Panc1 (cell line): Measurements from ENCODE around the gene CHST11. TPM values are rescaled to one million over a fixed set of nuclear protein-coding genes. Genes with fewer than 3 reads are reported as not detected.

Source experiments
- ATAC-seq: fragments of 200-7000 bp; cut with Tn5 transposase; 2 replicates; pipeline ENCODE4 v1.9.1; 2020; ENCODE audit warnings: mild to moderate bottlenecking, moderate library complexity
- BruUV-seq: library from RNA; stranded (reverse); fragments of 400-500 nt; replicated peaks from 2 replicates; lab custom pipeline; 2021; lab: Mats Ljungman, UMichigan
- CTCF ChIA-PET: fragments of 300-600 bp; sonication (Branson Sonifier 250); formaldehyde crosslinking; loops from one replicate; lab custom pipeline; 2022; ENCODE audit warnings: antibody characterized with exemption; lab: Charles Lee
- POLR2A ChIA-PET: fragments of 300-600 bp; sonication (Branson Sonifier 250); formaldehyde crosslinking; loops from one replicate; lab custom pipeline; 2022; ENCODE audit warnings: antibody characterized with exemption; lab: Charles Lee
- DNase-seq: peaks from one replicate; pipeline ENCODE4 v3.0.0-alpha.2; 2010; ENCODE audit warnings: low read depth, low spot score
- H3K27ac ChIP-seq: 2 replicates; pipeline ENCODE4 v1.5.1; 2011; ENCODE audit warnings: mild to moderate bottlenecking, low read length, inconsistent platforms
- H3K27me3 ChIP-seq: fragments of 200-500 bp; sonication (Bioruptor generic); 2 replicates; pipeline ENCODE4 v1.6.0; 2014; ENCODE audit warnings: low read length, inconsistent platforms; ENCODE audit not compliant: control insufficient read depth, insufficient read depth
- H3K36me3 ChIP-seq: fragments of 200-500 bp; sonication (Bioruptor generic); 2 replicates; pipeline ENCODE4 v1.5.1; 2014; ENCODE audit warnings: inconsistent platforms, mild to moderate bottlenecking, low read length, moderate library complexity; ENCODE audit not compliant: control insufficient read depth, insufficient read depth
- H3K4me1 ChIP-seq: 2 replicates; pipeline ENCODE4 v1.5.1; 2011; ENCODE audit warnings: inconsistent platforms, mild to moderate bottlenecking, low read length, moderate library complexity; ENCODE audit not compliant: control insufficient read depth, insufficient read depth
- H3K4me3 ChIP-seq, 2 experiments: 2 replicates each; pipeline ENCODE4 v1.5.1; 2011 to 2012; ENCODE audit warnings: low read depth in 2 of 2, low read length in 2 of 2, mild to moderate bottlenecking in 2 of 2, inconsistent platforms in 1 of 2, moderate library complexity in 1 of 2
- H3K9me3 ChIP-seq: fragments of 200-500 bp; sonication (Bioruptor generic); 2 replicates; pipeline ENCODE4 v1.5.1; 2014; ENCODE audit warnings: low read depth, mild to moderate bottlenecking, inconsistent platforms, low read length, moderate library complexity; ENCODE audit not compliant: control insufficient read depth, insufficient read depth
- POLR2AphosphoS5 ChIP-seq: IDR thresholded peaks from 2 replicates; pipeline ENCODE4 v1.6.1; 2012; ENCODE audit warnings: mild to moderate bottlenecking, low read depth, low read length, moderate library complexity
- SIN3A ChIP-seq: IDR thresholded peaks from 2 replicates; pipeline ENCODE4 v1.6.1; 2012; ENCODE audit warnings: low read depth, mild to moderate bottlenecking, low read length, moderate library complexity, borderline replicate concordance; ENCODE audit not compliant: insufficient read depth
- TCF7L2 ChIP-seq: IDR thresholded peaks from 2 replicates; pipeline ENCODE4 v1.6.1; 2011; ENCODE audit warnings: mild to moderate bottlenecking, low read depth, low read length, inconsistent platforms
- in situ Hi-C: cut with HindIII; loops from 2 replicates; pipeline ENCODE4 v1.10.0; 2016; ENCODE audit warnings: low sequenced_read_pairs, low pct_unique_long_range_greater_than_20kb
- intact Hi-C: fragments of 100-400 bp; cut with micrococcal nuclease; formaldehyde crosslinking; loops from one replicate; pipeline ENCODE4 v1.10.0; 2022; ENCODE audit not compliant: unreplicated experiment
- total RNA-seq: library from RNA; stranded (reverse); gene quantifications from one replicate; pipeline ENCODE4 v1.2.1, GENCODE V29; 2021; ENCODE audit not compliant: unreplicated experiment
- TF ChIP-seq, protein P1 (sequence below): fragments of 450-650 bp; IDR thresholded peaks from 2 replicates; pipeline ENCODE4 v1.5.1; 2017; ENCODE audit warnings: mild to moderate bottlenecking
- TF ChIP-seq, protein P2 (sequence below), 2 experiments: IDR thresholded peaks; 2 replicates each; pipeline ENCODE4 v1.6.1; 2011 to 2012; ENCODE audit warnings: low read depth in 2 of 2, control low read depth in 1 of 2, low read length in 1 of 2, mild to moderate bottlenecking in 1 of 2, moderate library complexity in 1 of 2; ENCODE audit not compliant: insufficient read depth in 1 of 2

CHST11 gene
- total RNA-seq, 1 experiment from 2014 or later: 11.4 TPM

DNA sequence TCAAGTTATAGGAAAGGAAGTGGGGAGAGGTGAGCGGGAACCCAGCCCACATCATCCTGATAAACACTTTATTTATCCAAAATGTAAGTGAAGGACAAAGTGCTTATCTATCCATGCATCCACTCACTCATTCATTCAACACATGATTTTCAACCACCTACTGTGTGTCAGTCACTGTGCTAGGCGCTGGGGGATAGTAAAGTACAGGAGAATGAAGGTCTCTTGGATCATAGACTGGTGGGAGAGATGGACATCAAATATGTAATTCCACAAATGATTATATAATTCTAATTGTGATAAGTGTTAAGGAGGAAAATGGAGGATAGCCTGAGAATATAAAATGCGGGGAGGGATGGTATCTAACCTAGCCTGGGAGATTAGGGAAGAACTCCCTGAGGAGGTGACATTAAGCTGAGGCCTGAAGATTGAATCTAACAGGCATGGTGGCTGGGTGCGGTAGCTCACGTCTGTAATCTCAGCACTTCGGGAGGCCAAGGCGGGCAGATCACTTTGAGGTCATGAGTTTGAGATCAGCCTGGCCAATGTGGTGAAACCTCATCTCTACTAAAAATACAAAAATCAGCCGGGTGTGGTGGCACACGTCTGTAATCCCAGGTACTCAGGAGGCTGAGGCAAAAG, 41.3 kb upstream of the CHST11 start:
- DNase-seq: no peak
- no TSS peak for BruUV-seq
- H3K4me3 ChIP-seq: no peak overlapping the region
- no peak overlapping the region for H3K27ac ChIP-seq
- H3K4me1 ChIP-seq: no peaks in the 10 kb centered on the region
- in situ Hi-C loops (no loop called here), intact Hi-C loops (no loop called here)
- TF ChIP-seq, protein P1, sequence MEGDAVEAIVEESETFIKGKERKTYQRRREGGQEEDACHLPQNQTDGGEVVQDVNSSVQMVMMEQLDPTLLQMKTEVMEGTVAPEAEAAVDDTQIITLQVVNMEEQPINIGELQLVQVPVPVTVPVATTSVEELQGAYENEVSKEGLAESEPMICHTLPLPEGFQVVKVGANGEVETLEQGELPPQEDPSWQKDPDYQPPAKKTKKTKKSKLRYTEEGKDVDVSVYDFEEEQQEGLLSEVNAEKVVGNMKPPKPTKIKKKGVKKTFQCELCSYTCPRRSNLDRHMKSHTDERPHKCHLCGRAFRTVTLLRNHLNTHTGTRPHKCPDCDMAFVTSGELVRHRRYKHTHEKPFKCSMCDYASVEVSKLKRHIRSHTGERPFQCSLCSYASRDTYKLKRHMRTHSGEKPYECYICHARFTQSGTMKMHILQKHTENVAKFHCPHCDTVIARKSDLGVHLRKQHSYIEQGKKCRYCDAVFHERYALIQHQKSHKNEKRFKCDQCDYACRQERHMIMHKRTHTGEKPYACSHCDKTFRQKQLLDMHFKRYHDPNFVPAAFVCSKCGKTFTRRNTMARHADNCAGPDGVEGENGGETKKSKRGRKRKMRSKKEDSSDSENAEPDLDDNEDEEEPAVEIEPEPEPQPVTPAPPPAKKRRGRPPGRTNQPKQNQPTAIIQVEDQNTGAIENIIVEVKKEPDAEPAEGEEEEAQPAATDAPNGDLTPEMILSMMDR: no peak
- TF ChIP-seq POLR2AphosphoS5 (no peak), SIN3A (no peak), TCF7L2 (no peak)
- TF ChIP-seq, protein P2, sequence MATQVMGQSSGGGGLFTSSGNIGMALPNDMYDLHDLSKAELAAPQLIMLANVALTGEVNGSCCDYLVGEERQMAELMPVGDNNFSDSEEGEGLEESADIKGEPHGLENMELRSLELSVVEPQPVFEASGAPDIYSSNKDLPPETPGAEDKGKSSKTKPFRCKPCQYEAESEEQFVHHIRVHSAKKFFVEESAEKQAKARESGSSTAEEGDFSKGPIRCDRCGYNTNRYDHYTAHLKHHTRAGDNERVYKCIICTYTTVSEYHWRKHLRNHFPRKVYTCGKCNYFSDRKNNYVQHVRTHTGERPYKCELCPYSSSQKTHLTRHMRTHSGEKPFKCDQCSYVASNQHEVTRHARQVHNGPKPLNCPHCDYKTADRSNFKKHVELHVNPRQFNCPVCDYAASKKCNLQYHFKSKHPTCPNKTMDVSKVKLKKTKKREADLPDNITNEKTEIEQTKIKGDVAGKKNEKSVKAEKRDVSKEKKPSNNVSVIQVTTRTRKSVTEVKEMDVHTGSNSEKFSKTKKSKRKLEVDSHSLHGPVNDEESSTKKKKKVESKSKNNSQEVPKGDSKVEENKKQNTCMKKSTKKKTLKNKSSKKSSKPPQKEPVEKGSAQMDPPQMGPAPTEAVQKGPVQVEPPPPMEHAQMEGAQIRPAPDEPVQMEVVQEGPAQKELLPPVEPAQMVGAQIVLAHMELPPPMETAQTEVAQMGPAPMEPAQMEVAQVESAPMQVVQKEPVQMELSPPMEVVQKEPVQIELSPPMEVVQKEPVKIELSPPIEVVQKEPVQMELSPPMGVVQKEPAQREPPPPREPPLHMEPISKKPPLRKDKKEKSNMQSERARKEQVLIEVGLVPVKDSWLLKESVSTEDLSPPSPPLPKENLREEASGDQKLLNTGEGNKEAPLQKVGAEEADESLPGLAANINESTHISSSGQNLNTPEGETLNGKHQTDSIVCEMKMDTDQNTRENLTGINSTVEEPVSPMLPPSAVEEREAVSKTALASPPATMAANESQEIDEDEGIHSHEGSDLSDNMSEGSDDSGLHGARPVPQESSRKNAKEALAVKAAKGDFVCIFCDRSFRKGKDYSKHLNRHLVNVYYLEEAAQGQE (IDR thresholded peaks at IDR 0.05; ENCODE audit: insufficient read depth in 1 of 2, low read depth in 2 of 2, low read length in 1 of 2): no peak
- CTCF ChIA-PET: no interaction called here
- POLR2A ChIA-PET: no interaction called here
- ATAC-seq: no peak
- H3K36me3 ChIP-seq: no peaks in the 10 kb centered on the region
- H3K9me3 ChIP-seq: no peaks in the 10 kb centered on the region
- H3K27me3 ChIP-seq: no peaks in the 10 kb centered on the region

DNA sequence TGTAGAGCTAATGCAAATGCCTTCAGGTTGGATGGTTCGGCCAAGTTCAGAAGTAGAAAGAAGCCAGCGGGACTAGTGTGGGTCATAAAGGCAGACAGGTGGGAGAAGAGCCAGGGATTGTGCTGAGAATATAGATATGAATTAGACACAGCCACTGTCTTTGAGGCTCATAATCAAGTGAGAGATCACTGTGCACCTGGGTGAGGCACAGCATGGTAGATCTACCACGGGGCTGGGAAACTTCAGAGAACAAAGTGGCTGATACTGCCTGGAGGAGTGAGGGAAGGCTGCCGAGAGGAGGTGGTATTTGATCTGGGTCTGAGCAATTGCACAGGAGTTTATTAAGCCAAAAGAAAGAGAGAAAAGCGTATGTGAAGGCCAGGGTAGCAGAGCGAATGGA, 40.6 kb upstream of the CHST11 start:
- intact Hi-C loops (no loop called here), in situ Hi-C loops (no loop called here)
- H3K9me3 ChIP-seq: no peaks in the 10 kb centered on the region
- H3K4me1 ChIP-seq: no peaks in the 10 kb centered on the region
- CTCF ChIA-PET: no interaction called here
- TF ChIP-seq SIN3A (no peak), TCF7L2 (no peak), POLR2AphosphoS5 (no peak)
- TF ChIP-seq, protein P2 (IDR thresholded peaks at IDR 0.05; ENCODE audit: insufficient read depth in 1 of 2, low read depth in 2 of 2, low read length in 1 of 2): no peak
- TF ChIP-seq, protein P1: no peak
- POLR2A ChIA-PET: interaction anchor here (0.5 kb wide), 1 partner anchor 103 kb away, joined by 3 read pairs; no protein-coding TSS in a partner anchor
- H3K4me3 ChIP-seq: no peak overlapping the region
- DNase-seq (no peak), ATAC-seq (no peak; the same call in 1 of the 2 replicates)
- no TSS peak for BruUV-seq
- H3K27ac ChIP-seq: no peak overlapping the region
- H3K27me3 ChIP-seq: no peaks in the 10 kb centered on the region; the same call in 1 of the 2 replicates
- no peaks in the 10 kb centered on the region for H3K36me3 ChIP-seq
